ENCODE data around the gene CNPY2.
"Not testable (repeated sequence)": the region's sequence is repeated elsewhere in the genome, so short reads cannot be mapped to it uniquely, and the experiment has no call there.

Gene CNPY2

GRCh38 chr12:56315622-56316473 is at the start of gene CNPY2:
TSS of gene CNPY2 (minus strand) at chr12:56315988. CDS start at chr12:56315217, 771 bp downstream.
- DNase-seq: peak; percentile 91

GRCh38 chr12:56362130-56363059 is 46.6 kb upstream of the CNPY2 start, which contains the start of gene APOF:
TSS of gene APOF (minus strand) at chr12:56362857. CDS start at chr12:56362745, 112 bp downstream.
- DNase-seq: no peak

GRCh38 chr12:56361487-56362129 is 45.8 kb upstream of the CNPY2 start:
- no peak for DNase-seq

GRCh38 chr12:56359851-56360767 is 44.3 kb upstream of the CNPY2 start, which contains the start of gene STAT2:
TSS of gene STAT2 (minus strand) at chr12:56360107. CDS start at chr12:56356571, 3,536 bp downstream.
- peak; percentile 98 for DNase-seq

- DNase-seq: no peak
Measured at GRCh38 chr12:56358836-56359532, 43.2 kb upstream of the CNPY2 start.

- no peak for DNase-seq
Measured at GRCh38 chr12:56351325-56351724, 35.5 kb upstream of the CNPY2 start.

- DNase-seq: no peak
Measured at GRCh38 chr12:56350662-56351061, 34.9 kb upstream of the CNPY2 start.

GRCh38 chr12:56348776-56349175 is 33.0 kb upstream of the CNPY2 start:
- no peak for DNase-seq

- DNase-seq: not testable (repeated sequence)
Measured at GRCh38 chr12:56347255-56347654, 31.5 kb upstream of the CNPY2 start.

GRCh38 chr12:56346675-56347074 is 30.9 kb upstream of the CNPY2 start:
- no peak for DNase-seq

GRCh38 chr12:56342290-56342689 is 26.5 kb upstream of the CNPY2 start:
- DNase-seq: not testable (repeated sequence)

- no peak for DNase-seq
Measured at GRCh38 chr12:56341616-56342015, 25.8 kb upstream of the CNPY2 start.

GRCh38 chr12:56339158-56339422 is 23.3 kb upstream of the CNPY2 start:
- no peak for DNase-seq

- DNase-seq: peak; percentile 82
Measured at GRCh38 chr12:56338308-56339157, 22.7 kb upstream of the CNPY2 start, which contains the start of gene IL23A. TSS of gene IL23A (plus strand) at chr12:56338884. CDS start at chr12:56339045, 161 bp downstream.

- no peak for DNase-seq
Measured at GRCh38 chr12:56337753-56338251, 22.0 kb upstream of the CNPY2 start.

GRCh38 chr12:56336361-56337167 is 20.8 kb upstream of the CNPY2 start:
- DNase-seq: no peak

- DNase-seq: not testable (repeated sequence)
Measured at GRCh38 chr12:56335527-56335926, 19.7 kb upstream of the CNPY2 start.

- no peak for DNase-seq
Measured at GRCh38 chr12:56334490-56334793, 18.7 kb upstream of the CNPY2 start.
